ENCODE data around the gene INPP5A. TPM values are rescaled to one million over a fixed set of nuclear protein-coding genes. Genes with fewer than 3 reads are reported as not detected.

Gene INPP5A
- total RNA-seq, 4 donors from 2014 or later, result 34.8 to 80.8 (median 52.8) TPM

- no peak overlapping the region for H3K27ac ChIP-seq
- in situ Hi-C loops (cut with MboI; ENCODE audit: low pct_ligation_motif_present in 1 of 4, low pct_unique_long_range_greater_than_20kb in 1 of 4, low sequenced_read_pairs in 3 of 4), result no loop called here
- no peaks in the 10 kb centered on the region for H3K36me3 ChIP-seq
- H3K9me3 ChIP-seq, result no peaks in the 10 kb centered on the region
- TF ChIP-seq POLR2AphosphoS5 (IDR thresholded peaks at IDR 0.05) (no peak), POLR2A (IDR thresholded peaks at IDR 0.05) (no peak), CTCF (IDR thresholded peaks at IDR 0.05) (no peak), EP300 (IDR thresholded peaks at IDR 0.05; ENCODE audit: low read depth) (no peak)
- H3K27me3 ChIP-seq, result no peaks in the 10 kb centered on the region
- DNase-seq, result no peak
- no peak overlapping the region for H3K4me3 ChIP-seq
- WGBS, 2 donors (ENCODE audit: low coverage in 1 of 2), result 93 to 97% methylated on average over 3 to 6 of the region's 6 CpGs
- intact Hi-C loops (cut with DNase I; ENCODE audit: low total_unique reads), result no loop called here
- peaks cover 0 to under 1% (median under 1%) of the 10 kb centered on the region in 4 donors for H3K4me1 ChIP-seq
Measured at GRCh38 chr10:132712743-132713142, 175.2 kb downstream of the INPP5A start.

GRCh38 chr10:132713421-132714095, 176.0 kb downstream of the INPP5A start:
- TF ChIP-seq POLR2A (IDR thresholded peaks at IDR 0.05), result no peak
- TF ChIP-seq EP300 (IDR thresholded peaks at IDR 0.05; ENCODE audit: low read depth), result no peak
- no peak for TF ChIP-seq CTCF (IDR thresholded peaks at IDR 0.05)
- no peak for TF ChIP-seq POLR2AphosphoS5 (IDR thresholded peaks at IDR 0.05)
- Histone ChIP-seq H3K4me3 (no peak overlapping the region), H3K27ac (no peak overlapping the region), H3K36me3 (no peaks in the 10 kb centered on the region), H3K4me1 (no peaks in the 10 kb centered on the region), H3K27me3 (no peaks in the 10 kb centered on the region), H3K9me3 (no peaks in the 10 kb centered on the region)
- WGBS, 2 donors (ENCODE audit: low coverage in 1 of 2), result 94% methylated on average over 24 of the region's 29 CpGs; no CpG with 5 or more reads in 1 of the 2 donors
- DNase-seq, result no peak
- in situ Hi-C loops (cut with MboI; ENCODE audit: low pct_ligation_motif_present in 1 of 4, low pct_unique_long_range_greater_than_20kb in 1 of 4, low sequenced_read_pairs in 3 of 4), result no loop called here
- intact Hi-C loops (cut with DNase I; ENCODE audit: low total_unique reads), result no loop called here

- in situ Hi-C loops (cut with MboI; ENCODE audit: low pct_ligation_motif_present in 1 of 4, low pct_unique_long_range_greater_than_20kb in 1 of 4, low sequenced_read_pairs in 3 of 4), result no loop called here
- no peak overlapping the region for H3K4me3 ChIP-seq
- H3K27me3 ChIP-seq, result no peaks in the 10 kb centered on the region
- 88 to 97% methylated on average over 4 to 43 of the region's 48 CpGs for WGBS, 2 donors (ENCODE audit: low coverage in 1 of 2)
- no peak for TF ChIP-seq CTCF (IDR thresholded peaks at IDR 0.05)
- H3K27ac ChIP-seq, result no peak overlapping the region
- no peaks in the 10 kb centered on the region for H3K4me1 ChIP-seq
- H3K9me3 ChIP-seq, result no peaks in the 10 kb centered on the region
- intact Hi-C loops (cut with DNase I; ENCODE audit: low total_unique reads), result no loop called here
- DNase-seq, result no peak
- H3K36me3 ChIP-seq, result no peaks in the 10 kb centered on the region
Measured at GRCh38 chr10:132714096-132714985, 176.8 kb downstream of the INPP5A start.

GRCh38 chr10:132714986-132715775, 177.6 kb downstream of the INPP5A start:
- intact Hi-C loops (cut with DNase I; ENCODE audit: low total_unique reads), result no loop called here
- Histone ChIP-seq H3K36me3 (no peaks in the 10 kb centered on the region), H3K4me1 (no peaks in the 10 kb centered on the region), H3K27ac (no peak overlapping the region), H3K9me3 (no peaks in the 10 kb centered on the region), H3K4me3 (no peak overlapping the region), H3K27me3 (no peaks in the 10 kb centered on the region)
- DNase-seq, result no peak
- in situ Hi-C loops (cut with MboI; ENCODE audit: low pct_ligation_motif_present in 1 of 4, low pct_unique_long_range_greater_than_20kb in 1 of 4, low sequenced_read_pairs in 3 of 4), result no loop called here
- no peak for TF ChIP-seq CTCF (IDR thresholded peaks at IDR 0.05)
- no peak for TF ChIP-seq POLR2AphosphoS5 (IDR thresholded peaks at IDR 0.05)
- TF ChIP-seq POLR2A (IDR thresholded peaks at IDR 0.05), result no peak
- TF ChIP-seq EP300 (IDR thresholded peaks at IDR 0.05; ENCODE audit: low read depth), result no peak
- 93 to 97% methylated on average over 6 to 23 of the region's 24 CpGs for WGBS, 2 donors (ENCODE audit: low coverage in 1 of 2)

All from transverse colon (tissue), 4 donors.